ENCODE results near the gene NFIX.

The NFIX gene

DNA sequence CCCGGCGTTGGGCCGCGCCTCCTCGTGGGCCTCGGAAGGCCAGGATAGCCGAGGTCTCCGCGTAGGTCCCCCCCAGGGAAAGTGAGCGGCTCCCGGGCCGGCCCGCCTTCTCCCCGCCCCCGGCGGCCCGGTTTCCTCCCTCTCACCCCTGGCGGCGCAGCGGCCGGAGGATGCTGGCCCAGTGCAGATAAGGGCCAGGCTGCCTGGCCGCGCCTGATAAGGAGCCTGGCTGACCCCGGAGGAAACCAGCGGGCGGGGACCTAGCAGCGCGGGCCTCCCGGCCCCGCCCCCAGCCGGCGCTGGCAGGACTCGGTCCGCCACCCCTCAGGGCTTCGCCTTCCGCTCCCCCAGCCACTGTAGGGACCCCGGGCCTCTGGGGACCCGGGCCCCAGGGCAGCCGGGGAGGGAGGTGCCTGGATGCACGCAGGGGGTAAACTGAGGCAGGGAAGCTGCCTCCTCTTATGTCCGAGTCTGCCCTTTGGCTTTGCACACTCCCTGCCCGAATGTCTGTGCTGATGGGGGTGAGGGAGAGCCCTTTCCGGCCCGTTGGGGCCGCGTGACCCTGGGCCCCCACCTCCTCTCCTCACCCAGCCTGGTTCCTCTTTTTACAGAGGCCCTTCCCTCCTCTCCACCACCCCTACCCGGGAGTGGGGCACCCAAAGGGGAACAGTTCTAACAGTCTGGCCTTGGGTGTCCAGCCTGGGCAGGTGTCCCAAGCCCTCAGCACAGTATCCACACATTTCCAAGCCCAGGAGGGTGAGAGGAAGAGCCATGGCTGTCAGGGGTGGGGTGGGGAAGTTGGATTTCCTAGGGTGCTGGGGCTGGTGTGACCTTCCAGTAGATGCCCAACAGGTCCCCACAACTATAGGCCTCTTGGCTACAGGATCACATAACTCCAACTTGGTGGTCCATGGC lies 107.6 kb downstream of the NFIX start, which contains the start of gene LYL1:
Gene LYL1, minus strand, starts transcription at position 193 of the 915 bp plus-strand sequence. CDS start 1,687 bp downstream, outside the sequence.
- DNase-seq (ENCODE audit: low read depth in 2 of 2): no peak

DNA sequence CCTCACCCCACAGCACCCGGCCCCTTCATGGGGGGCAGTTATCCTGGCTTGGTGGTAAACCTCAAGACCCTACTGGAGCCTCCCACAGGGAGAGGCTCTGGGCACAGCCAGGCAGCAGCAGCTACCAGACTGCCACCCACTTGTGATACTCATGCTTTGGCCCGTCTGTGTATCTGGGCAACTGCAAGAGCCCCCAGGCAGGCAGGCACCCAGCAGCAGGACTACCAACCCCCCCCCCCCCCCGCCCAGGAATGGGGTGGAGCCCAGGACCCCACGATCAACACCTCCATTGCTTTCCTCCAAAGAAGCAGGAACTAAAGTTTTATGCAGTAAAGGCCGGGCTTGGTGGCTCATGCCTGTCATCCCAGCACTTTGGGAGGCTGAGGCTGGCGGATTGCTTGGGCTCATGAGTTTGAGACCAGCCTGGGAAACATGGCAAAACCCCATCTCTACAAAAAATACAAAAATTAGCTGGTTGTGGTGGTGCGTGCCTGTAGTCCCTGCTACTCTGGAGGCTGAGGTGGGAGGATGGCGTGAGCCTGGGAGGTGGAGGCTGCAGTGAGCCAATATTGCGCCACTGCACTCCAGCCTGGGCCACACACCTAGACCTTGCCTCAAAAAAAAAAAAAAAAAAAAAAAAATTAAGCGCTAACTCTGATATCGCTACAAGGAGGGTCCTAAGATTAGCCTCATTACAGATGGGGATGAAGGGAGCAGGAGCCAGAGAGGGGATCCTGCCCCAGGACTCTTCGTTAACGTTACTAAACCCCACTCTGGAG lies 108.5 kb downstream of the NFIX start:
- no peak for DNase-seq (ENCODE audit: low read depth in 2 of 2)

DNA sequence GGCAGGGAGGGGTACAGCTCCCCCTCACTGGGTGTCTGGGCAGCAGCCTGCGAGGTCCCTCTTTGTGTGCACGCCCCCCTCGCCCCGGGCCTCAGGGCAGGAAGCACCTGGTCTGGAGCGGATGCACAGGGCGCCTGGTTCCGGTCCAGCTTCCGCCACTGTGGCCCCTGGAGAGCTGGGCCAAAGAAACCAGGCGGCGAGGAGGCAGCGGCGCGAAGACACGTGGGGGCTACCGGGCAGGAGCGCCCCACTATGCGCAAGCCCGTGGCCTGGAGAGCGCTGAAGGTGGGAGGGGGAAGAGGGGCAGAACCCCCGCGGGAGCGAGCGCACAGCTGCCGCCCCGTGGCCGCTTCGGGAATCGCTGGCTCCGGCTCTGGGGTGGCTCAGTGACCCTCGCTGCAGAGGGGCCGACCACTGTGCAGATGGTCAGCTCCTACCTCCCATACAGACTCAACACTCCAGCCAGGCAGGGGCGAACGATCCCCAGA lies 109.1 kb downstream of the NFIX start:
- no peak for DNase-seq (ENCODE audit: low read depth in 2 of 2)

DNA sequence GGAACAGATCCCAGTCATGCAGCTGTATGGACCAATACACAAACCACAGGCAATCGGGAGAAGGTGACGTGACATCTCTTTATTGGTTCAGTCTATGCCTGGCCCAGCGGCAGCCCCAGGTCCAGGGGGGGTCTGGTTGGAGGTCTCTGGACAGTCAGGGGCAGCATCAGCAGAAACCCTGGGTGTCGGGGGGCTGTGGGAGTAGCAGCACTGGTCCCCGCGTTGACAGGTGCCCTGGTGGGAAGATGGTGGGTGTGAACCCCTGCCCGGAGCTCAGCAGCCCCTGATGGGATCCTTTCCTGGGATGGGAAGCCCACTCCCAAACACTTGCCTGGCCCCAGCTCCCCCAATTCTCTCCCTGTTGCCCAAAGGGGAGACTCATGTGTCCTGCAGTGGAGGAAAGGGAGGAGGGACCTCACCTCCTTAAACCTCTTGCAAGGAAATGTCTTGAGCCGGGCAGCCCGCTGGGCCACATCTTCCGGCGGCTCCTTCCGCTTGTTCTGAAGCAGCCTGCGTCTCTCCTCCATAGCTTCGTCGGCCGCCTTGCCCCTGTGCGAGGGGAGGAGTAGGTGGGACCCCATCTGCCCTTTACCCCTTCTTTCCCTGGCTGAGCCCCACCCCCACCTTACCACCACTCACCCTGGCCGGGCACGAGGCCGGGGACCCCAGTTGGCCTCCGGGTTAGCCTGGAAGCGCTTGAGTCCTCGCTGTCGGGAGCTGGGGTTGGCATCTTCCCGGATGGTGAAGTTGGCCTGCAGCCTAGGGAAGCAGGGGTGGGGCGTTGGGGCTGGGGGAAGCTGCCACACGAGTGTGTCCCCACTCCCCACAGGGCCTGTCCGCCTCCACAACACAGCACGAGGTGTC lies 109.8 kb downstream of the NFIX start:
- no peak for DNase-seq (ENCODE audit: low read depth in 2 of 2)

DNA sequence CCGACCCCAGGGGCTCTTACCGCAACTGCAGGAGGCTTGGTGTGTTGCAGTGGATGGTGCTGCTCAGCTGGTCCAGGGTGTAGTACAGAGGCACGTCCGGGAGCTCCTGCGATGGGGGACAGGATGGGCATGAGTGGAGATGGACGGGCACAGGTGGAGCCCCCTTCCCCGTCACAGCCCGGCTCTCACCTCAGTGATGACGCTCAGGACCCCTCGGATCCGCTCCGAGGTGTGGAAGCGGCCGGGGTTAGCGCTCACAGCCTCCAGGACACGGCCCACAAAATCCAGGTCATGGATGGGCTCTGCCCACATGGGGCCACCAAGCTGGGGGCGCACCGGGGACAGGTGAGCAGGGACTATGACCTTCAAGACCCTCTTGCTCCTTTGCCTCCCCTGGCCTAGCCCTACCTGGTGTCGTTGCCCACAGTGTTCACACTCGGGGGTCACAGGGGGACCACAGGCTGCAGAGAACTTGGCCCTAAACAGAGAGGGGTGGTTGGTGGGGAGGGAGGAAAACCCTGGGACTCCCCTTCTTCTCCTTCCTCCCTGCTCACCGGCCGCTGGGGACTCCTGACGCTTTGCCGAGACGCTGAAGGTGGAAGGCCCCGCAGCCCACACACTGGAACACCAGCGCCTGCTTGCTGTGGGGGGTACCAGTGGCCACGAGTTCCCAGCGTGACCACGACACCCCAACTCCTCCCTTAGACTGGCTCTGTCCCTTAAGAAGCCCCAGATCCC lies 114.3 kb downstream of the NFIX start:
- no peak for DNase-seq (ENCODE audit: low read depth in 2 of 2)

DNA sequence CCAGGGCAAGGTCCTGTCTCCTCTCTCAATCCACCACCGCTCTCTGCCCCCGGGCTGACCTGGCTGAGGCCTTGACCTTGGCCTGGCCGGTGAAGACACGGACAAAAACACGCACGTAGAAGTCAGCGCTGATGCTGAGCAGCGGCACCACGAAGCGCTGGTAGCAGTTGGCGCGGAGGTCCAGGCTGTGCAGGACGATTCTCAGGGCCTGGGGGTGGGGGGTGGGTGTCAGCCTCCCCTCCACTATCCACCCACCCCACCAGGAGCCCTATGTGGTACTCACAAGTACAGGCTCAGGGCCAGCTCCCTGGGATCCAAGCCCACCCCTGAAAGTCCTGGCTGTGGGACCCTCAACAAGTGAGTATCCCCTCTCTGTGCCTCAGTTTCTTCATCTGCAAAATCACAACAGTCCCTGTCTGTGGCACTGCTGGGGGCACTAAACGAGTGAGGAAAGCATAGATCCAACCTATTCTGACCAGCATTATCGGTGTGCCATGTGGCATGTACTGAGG lies 114.9 kb downstream of the NFIX start:
- DNase-seq (ENCODE audit: low read depth in 2 of 2): no peak

DNA sequence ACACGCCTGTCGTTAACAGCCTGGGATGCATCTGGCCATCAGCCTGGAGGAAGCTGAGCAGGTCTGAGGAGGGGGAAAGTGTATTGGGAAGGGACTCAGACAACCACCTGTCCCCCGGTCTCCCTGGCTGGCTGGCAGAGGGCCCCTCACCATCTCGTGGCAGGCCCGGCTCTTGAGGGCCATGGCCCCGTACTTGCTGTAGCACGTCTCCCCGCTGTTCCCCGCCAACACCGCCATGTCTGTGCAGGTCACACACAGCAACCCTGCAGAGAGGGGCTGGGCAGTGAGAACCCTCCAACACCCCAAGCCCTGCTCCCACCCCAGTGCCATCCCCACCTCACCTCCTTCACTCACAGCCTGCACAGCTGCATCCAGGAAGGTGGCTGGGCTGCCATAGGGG lies 117.3 kb downstream of the NFIX start:
- DNase-seq (ENCODE audit: low read depth in 2 of 2): no peak

DNA sequence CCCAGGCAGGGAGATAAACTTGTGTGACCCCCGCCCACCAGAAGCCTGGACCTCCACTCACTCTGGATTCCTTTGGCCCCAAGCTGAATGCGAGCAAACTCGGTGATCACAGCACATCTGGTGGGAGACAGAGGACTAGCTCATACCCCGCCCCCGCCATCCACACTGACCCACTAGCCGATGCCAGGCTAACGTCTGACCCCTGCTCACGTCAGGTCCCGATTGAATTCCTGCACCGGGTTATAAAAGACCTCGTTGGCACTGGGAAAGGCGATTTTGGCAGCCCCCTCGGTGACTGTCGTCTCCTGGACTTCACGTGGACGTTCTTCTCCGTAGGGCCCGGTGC lies 120.6 kb downstream of the NFIX start:
- no peak for DNase-seq (ENCODE audit: low read depth in 2 of 2)

DNA sequence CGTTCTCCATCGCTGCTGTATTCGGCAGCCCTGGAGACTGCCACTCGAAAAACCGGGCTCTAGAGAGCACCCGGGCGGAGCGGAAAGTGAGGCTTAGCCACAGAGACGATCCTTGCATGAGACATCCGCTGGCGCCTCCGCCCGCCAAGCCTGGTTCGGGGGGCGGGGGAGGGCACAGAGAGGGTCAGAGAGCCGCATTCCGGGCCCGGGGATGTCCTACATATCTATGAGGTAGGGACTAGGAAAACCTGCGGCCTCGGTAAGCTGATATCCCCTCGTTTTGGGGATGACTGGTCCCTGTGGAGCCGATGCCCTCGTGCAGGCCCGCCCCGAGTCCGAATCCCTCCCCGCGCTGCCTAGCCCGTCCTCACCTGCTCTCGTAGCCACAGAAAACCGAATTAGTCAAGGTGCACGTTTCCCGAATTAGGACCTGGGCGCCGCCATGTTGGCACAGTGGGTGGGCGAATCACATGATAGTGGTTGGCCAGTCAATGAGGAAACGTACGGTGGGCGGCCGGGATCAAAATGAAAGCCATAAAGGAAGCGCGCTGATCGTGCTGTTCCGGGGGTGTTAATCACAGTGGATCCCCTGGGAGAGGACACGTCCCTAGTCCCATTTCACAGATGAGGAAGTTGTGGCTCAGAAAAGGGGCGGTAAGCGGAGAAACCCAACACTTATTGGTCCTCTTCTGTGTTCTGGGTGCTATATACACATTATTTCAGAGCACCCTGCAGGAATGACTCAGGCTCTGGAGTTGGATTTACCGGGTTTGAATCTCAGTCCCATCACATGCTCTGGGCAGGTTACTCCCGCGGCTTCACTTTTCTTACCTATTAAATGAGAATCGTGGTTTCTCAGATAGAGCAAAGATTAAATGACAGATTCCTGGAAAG lies 121.3 kb downstream of the NFIX start, which contains the start of gene TRMT1:
Gene TRMT1, minus strand, starts transcription at position 459 of the 894 bp plus-strand sequence. Its CDS starts 341 bp downstream, at position 118.
- peak; percentile 84 to 85 for DNase-seq (ENCODE audit: low read depth in 2 of 2)

DNA sequence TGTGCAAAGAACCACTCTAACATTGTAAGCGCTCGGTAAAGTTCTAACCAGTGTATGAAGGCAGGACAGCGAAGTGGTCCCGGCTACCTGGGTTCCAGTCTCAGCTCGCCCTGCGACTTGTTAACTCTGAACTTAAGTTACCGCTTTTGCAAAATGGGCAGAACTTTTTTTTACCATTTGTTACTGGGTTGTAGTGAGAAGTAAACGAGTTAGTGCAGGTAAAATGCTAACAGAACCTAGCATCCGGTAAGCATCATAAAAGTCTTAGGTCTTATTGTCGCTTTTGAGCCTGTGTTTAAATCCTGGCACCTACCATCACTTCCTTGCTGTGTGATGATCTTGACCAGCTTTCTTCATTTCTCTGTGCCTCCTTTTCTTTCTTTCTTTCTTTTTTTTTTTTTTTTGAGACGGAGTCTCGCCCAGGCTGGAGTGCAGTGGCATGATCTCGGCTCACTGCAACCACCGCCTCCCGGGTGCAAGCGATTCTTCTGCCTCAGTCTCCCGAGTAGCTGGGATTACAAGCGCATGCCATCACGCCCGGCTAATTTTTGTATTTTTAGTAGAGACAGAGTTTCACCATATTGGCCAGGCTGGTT lies 122.0 kb downstream of the NFIX start:
- no peak for DNase-seq (ENCODE audit: low read depth in 2 of 2)

DNA sequence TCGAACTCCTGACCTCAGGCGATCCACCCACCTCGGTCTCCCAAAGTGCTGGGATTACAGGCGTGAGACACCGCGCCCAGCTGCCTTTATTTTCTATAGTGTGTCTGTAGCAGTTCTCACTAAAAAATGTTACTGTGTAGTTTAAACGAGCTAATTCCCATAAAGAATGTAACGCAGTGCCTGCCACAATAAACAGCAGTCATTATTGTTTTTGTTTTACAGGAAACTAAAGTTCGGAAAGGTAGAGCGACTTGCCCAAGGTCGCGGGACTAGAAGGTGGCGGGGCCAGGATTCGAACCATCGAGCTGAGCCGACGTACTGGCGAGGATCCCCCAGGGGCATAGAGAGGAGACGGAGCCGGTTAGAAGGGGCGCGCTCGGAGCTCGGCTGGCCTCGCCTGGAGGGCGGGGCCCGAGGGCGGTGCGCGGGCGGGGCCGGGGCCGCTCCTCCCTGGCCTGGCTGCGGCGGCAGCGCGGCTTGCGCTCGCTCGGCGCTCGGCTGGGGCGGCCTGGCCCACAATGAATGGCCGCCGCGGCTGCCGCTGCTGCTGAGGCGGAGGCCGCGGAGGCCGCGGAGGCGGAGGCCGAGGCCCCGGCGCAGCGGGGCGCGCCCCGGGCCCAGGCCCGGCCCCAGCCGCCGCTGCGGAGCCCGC lies 122.6 kb downstream of the NFIX start, which contains the start of gene NACC1:
Gene NACC1, plus strand, starts transcription at position 493 of the 652 bp plus-strand sequence. CDS start 16,944 bp downstream, outside the sequence.
- DNase-seq (ENCODE audit: low read depth in 2 of 2): peak; percentile 71 to 72

DNA sequence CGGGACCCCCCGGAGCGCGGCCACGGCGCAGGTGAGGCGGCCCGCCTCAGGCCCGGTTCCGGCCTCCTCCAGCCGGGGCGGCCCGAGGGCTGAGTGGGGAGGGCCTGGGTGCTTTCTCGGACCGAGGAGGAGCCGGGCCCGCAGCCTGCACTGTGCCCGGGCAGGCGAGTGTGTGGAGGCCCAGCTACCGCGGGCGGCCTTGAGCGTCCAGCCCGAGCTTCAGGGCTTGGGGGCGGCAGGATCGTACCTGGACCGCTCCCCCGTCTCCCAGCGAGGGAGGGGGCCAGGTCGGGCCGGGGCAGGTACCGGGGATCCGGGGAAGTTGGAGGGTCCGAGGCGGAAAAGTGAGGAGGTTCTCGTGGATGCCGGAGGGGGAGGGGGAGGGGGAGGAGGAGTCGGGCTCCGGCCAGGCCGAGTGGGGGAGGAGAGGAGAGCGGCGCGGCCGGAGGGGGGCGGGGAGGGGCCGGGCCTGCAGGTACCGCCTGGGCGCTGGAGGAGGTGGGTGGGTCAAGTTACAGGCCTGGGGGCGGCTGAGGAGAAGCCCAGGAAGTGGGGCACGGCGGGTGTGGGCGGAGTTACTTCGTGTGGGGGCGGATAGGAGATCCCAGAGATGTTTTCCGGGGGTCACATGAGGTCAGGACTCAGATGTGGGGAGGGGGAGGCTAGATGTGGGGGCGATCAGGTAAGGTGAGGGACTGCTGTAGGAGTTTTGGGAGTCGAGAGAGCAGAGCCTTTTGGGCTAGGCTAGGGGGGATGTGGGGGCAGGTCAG lies 123.3 kb downstream of the NFIX start:
- no peak for DNase-seq (ENCODE audit: low read depth in 2 of 2)

DNA sequence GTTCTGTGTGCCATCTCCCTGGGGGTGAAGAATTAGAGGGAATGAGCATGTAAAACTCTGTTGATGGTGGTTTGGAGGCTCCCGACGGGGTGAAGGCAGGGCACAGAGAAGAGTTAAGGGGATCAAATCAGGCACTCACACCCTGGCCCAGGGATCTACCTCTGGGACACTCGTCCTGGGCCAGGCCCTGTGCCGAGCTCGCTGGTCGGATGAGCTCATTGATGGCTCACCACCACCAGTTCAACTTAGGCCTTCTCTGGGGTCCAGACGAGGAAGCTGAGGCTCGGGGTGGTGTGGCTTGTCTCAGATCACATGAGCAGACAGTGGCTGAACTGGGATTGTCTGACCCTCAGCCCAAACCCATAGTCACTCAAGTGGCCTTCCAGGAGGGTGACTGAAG lies 124.4 kb downstream of the NFIX start:
- DNase-seq (ENCODE audit: low read depth in 2 of 2): no peak

DNA sequence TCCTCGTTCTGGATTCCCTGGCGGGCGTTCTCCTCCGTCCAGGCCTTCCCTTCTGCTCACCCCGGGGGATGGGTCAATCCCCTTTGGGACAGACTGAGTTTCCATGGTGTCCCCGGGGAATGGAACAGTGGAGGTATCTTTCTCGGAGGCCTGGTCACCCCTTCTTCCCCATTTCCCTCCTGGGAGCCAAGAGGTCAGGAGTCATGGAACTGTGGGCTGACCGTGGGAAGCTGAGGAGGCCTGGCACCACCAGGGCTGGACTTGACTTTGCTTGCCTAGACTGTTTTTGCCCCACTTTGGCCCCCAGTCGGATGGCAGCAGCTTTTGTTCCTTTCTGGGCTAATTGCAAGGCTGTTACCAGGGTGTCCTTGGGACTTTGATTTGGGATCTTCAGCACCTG lies 124.8 kb downstream of the NFIX start:
- no peak for DNase-seq (ENCODE audit: low read depth in 2 of 2)

DNA sequence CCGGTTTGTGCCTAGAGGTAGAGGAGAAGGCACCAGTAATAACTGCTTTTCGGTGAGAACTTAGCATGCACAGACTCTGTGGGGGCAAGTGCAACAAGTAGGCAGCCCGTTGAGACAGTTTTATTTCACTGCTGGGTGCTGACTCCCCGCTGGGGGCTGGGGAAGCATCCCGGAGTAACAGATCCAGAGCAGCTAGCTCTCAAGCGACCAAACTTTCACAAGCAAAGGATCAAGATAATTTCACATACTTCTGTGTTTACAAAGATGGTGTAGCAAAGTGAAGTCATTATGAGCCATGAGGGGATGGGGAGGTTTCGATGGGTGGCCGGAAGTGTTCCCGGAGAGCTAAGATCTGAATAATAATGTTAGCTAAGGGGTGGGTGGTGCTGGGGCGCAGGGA lies 125.5 kb downstream of the NFIX start:
- DNase-seq (ENCODE audit: low read depth in 2 of 2): no peak

DNA sequence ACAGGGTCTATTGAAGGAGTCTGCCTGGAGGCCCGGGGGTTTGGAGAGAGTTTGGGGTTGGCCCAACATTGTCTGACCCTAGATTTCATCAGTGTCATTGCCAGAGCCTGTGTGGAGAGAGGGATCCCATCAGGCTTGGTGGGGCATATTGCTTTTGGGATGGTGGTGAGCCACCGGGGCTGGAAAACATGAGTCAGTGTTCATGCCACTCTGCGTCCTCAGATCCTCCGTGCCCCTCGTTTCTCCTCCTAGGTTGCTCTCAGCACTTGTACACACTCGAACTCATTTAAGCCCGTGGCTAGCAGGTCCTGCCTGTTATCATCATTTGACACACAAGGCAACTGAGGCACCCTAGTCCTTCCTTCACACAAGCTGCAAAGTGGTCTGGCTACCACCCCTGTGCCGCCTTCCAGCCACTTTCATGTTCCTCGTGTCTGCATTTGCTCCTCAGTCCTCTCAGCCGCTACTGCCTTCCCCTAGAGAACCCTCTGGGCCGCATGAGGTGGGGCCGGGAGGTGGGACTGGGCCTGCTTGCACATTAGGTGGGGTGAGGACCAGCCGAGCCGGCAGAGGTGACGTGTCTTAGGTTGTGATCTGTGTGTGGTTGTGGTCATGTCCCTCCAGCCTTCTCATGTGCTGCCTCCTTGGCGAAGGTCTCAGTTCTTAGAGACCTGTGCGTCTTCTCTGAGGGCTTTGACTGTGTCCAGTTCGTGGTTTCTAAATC lies 126.4 kb downstream of the NFIX start:
- DNase-seq (ENCODE audit: low read depth in 2 of 2): no peak

DNA sequence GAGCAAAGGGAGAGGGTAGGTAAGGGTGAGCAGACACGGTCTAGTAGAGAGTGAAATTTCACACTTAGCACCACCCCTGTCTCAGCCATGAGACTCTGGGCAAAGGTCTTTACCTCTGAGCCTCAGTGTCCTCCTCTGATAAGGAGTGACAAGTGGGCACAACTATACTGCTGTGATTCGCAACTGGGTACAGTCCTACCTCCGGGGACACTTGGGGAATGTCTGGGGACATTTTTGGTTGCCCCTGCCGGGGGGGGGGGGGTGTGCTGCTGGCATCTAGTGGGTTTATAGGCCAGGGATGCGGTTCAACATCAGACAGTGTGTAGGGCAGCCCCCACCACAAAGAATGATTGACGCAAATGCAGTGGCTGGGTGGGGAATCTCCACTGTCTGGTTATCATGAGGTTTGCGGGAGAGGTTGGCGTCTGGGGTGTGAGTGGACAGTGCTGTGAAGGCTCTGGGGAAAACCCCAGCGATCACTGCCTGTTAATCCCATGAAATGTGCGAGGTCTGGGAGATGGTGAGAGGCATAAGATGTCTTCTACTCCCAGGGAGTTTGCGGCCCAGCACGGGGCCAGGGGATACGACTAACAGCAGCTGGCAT lies 127.1 kb downstream of the NFIX start:
- no peak for DNase-seq (ENCODE audit: low read depth in 2 of 2)
